HepG2 (cell line): ENCODE data around the gene NBR1. TPM values are rescaled to one million over a fixed set of nuclear protein-coding genes. Genes with fewer than 3 reads are reported as not detected.

ENCODE experiments used
- MED1 ChIP-seq: sonication (generic); formaldehyde crosslinking; IDR thresholded peaks from 2 replicates; pipeline ENCODE4 v1.4.0; 2020; ENCODE audit warnings: missing genetic modification reagents
- PTBP1 ChIP-seq: fragments of 200-400 bp; formaldehyde crosslinking; IDR thresholded peaks from 2 replicates; pipeline ENCODE4 v1.6.1; 2018; ENCODE audit warnings: low read length, low read depth; ENCODE audit not compliant: poor library complexity, severe bottlenecking
- SALL2 ChIP-seq: sonication (generic); formaldehyde crosslinking; IDR thresholded peaks from 2 replicates; pipeline ENCODE4 v1.8.1; 2023; ENCODE audit warnings: mild to moderate bottlenecking, missing genetic modification reagents, inconsistent platforms
- SATB2 ChIP-seq: sonication (generic); formaldehyde crosslinking; IDR thresholded peaks from 2 replicates; pipeline ENCODE4 v1.5.0; 2020; ENCODE audit warnings: missing genetic modification reagents
- ZNF12 ChIP-seq: sonication (generic); formaldehyde crosslinking; IDR thresholded peaks from 2 replicates; pipeline ENCODE4 v1.5.0; 2020; ENCODE audit warnings: missing genetic modification reagents
- ZNF34 ChIP-seq: sonication (generic); formaldehyde crosslinking; IDR thresholded peaks from 2 replicates; pipeline ENCODE4 v1.4.0; 2020; ENCODE audit warnings: mild to moderate bottlenecking, missing genetic modification reagents, borderline replicate concordance
- ZNF446 ChIP-seq: sonication (generic); formaldehyde crosslinking; IDR thresholded peaks from 2 replicates; pipeline ENCODE4 v1.5.0; 2020; ENCODE audit warnings: mild to moderate bottlenecking, missing genetic modification reagents
- ZNF557 ChIP-seq: sonication (generic); formaldehyde crosslinking; IDR thresholded peaks from 2 replicates; pipeline ENCODE4 v1.4.0; 2020; ENCODE audit warnings: missing genetic modification reagents
- ZNF788 ChIP-seq: sonication (generic); formaldehyde crosslinking; IDR thresholded peaks from 2 replicates; pipeline ENCODE4 v1.5.0; 2020; ENCODE audit warnings: mild to moderate bottlenecking, missing genetic modification reagents, borderline replicate concordance
- ZSCAN29 ChIP-seq: sonication (generic); formaldehyde crosslinking; conservative IDR thresholded peaks from 2 replicates; pipeline ENCODE4 v1.4.0; 2020; ENCODE audit warnings: mild to moderate bottlenecking, missing genetic modification reagents
- polyA plus RNA-seq, 8 experiments: library from polyadenylated mRNA; depleted of rRNA in 3 of 8; stranded (reverse) in 7 of 8; unstranded in 1 of 8; fragments of >200 nt; fragmentation: Illumina TruSeq in 4 of 8; extraction: Trizol in 4 of 8; gene quantifications; 2 replicates each; pipeline versions ENCODE4 v1.2.1 to v1.2.3, GENCODE V29; 2011 to 2016; ENCODE audit warnings: low read depth in 4 of 8, missing spikeins in 1 of 8, mixed read lengths in 1 of 8; ENCODE audit not compliant: insufficient read depth in 1 of 8
- total RNA-seq, 5 experiments: library from RNA; depleted of rRNA; stranded (reverse); fragments of >200 nt; fragmentation: Illumina TruSeq; extraction: Trizol; gene quantifications; 2 replicates each; pipeline ENCODE4 v1.2.3, GENCODE V29; 2016; ENCODE audit warnings: low read depth in 1 of 5
- TF ChIP-seq, protein P1 (sequence below): sonication (generic); formaldehyde crosslinking; IDR thresholded peaks from 2 replicates; pipeline ENCODE4 v1.4.0; 2020; ENCODE audit warnings: low read depth, mild to moderate bottlenecking, missing genetic modification reagents
- TF ChIP-seq, protein P2 (sequence below): sonication (generic); formaldehyde crosslinking; IDR thresholded peaks from 2 replicates; pipeline ENCODE4 v1.8.0; 2022; ENCODE audit warnings: missing genetic modification reagents, low read depth, mild to moderate bottlenecking, borderline replicate concordance
- TF ChIP-seq, protein P3 (sequence below): sonication (generic); formaldehyde crosslinking; conservative IDR thresholded peaks from 2 replicates; pipeline ENCODE4 v1.8.1; 2023; ENCODE audit warnings: missing genetic modification reagents
- TF ChIP-seq, protein P4 (sequence below), 2 experiments: sonication (generic) in 1 of 2; formaldehyde crosslinking in 1 of 2; IDR thresholded peaks; 2 replicates each; pipeline versions ENCODE4 v1.4.0 to v1.6.1; 2016 to 2020; ENCODE audit warnings: borderline replicate concordance in 1 of 2, low read depth in 1 of 2, mild to moderate bottlenecking in 1 of 2, missing genetic modification reagents in 1 of 2
- TF ChIP-seq, protein P5 (sequence below): sonication (generic); formaldehyde crosslinking; IDR thresholded peaks from 2 replicates; pipeline ENCODE4 v1.4.0; 2020; ENCODE audit warnings: mild to moderate bottlenecking, missing genetic modification reagents
- TF ChIP-seq, protein P6 (sequence below): sonication (generic); formaldehyde crosslinking; IDR thresholded peaks from 2 replicates; pipeline ENCODE4 v1.9.0; 2021; ENCODE audit warnings: missing genetic modification reagents, borderline replicate concordance
- TF ChIP-seq, protein P7 (sequence below): sonication (generic); formaldehyde crosslinking; IDR thresholded peaks from 2 replicates; pipeline ENCODE4 v1.5.0; 2020; ENCODE audit warnings: missing genetic modification reagents, mild to moderate bottlenecking, borderline replicate concordance

NBR1 gene
- total and polyA plus RNA-seq, 2 of the 13 experiments (the other 11 are each of a cell fraction or from before 2014, with no cell fraction given) = 51.7 to 121 TPM

DNA sequence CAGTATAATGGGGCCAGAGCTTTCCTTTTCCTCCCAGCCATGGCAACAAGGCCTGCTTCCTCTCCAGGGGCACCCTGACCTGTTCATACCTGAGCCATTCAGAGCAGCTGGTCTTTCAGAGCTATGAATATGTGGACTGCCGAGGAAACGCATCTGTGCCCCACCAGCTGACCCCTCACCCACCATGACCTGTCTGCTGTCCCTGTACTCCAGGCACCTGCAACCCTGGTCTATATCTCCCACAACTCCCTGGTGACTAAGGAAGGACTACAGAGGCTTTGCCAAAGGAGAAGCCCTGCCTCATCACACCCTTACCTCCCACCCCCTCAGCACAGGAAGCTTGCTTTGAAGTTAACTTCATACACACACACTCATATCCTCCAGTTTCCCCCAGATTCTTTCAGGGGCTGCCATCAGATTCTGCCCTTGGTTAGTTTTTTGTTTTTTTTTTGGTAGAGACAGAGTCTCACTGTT, 46.6 kb downstream of the NBR1 start (continued):
- TF ChIP-seq, protein P1, sequence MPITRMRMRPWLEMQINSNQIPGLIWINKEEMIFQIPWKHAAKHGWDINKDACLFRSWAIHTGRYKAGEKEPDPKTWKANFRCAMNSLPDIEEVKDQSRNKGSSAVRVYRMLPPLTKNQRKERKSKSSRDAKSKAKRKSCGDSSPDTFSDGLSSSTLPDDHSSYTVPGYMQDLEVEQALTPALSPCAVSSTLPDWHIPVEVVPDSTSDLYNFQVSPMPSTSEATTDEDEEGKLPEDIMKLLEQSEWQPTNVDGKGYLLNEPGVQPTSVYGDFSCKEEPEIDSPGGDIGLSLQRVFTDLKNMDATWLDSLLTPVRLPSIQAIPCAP = no peak
- TF ChIP-seq SATB2 (CRISPR knock-in tag) (no peak), ZSCAN29 (0 out of 2 replicates have a peak, but pooled peaks have one; percentile 7), ZNF34 (CRISPR knock-in tag) (no peak), ZNF446 (no peak), ZNF12 (CRISPR knock-in tag) (no peak), ZNF557 (CRISPR knock-in tag) (0 out of 2 replicates have a peak, but pooled peaks have one; percentile 3), ZNF788 (peak; percentile 11; the same call in 1 of the 2 replicates), MED1 (no peak), PTBP1 (no peak), SALL2 (CRISPR knock-in tag) (no peak)
- TF ChIP-seq, protein P2, sequence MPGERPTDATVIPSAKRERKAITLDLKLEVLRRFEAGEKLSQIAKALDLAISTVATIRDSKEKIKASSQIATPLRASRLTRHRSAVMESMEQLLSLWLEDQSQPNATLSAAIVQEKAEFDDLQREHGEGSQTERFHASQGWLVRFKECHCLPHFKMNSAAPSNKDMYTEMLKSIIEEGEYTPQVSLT (CRISPR knock-in tag) = no peak; the same call in 1 of the 2 replicates
- TF ChIP-seq, protein P3, sequence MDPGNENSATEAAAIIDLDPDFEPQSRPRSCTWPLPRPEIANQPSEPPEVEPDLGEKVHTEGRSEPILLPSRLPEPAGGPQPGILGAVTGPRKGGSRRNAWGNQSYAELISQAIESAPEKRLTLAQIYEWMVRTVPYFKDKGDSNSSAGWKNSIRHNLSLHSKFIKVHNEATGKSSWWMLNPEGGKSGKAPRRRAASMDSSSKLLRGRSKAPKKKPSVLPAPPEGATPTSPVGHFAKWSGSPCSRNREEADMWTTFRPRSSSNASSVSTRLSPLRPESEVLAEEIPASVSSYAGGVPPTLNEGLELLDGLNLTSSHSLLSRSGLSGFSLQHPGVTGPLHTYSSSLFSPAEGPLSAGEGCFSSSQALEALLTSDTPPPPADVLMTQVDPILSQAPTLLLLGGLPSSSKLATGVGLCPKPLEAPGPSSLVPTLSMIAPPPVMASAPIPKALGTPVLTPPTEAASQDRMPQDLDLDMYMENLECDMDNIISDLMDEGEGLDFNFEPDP (CRISPR knock-in tag) = 0 out of 2 replicates have a peak, but pooled peaks have one; percentile 8
- TF ChIP-seq, protein P4, sequence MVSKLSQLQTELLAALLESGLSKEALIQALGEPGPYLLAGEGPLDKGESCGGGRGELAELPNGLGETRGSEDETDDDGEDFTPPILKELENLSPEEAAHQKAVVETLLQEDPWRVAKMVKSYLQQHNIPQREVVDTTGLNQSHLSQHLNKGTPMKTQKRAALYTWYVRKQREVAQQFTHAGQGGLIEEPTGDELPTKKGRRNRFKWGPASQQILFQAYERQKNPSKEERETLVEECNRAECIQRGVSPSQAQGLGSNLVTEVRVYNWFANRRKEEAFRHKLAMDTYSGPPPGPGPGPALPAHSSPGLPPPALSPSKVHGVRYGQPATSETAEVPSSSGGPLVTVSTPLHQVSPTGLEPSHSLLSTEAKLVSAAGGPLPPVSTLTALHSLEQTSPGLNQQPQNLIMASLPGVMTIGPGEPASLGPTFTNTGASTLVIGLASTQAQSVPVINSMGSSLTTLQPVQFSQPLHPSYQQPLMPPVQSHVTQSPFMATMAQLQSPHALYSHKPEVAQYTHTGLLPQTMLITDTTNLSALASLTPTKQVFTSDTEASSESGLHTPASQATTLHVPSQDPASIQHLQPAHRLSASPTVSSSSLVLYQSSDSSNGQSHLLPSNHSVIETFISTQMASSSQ (IDR thresholded peaks at IDR 0.05; ENCODE audit: low read depth) = no peak
- TF ChIP-seq, protein P4 (CRISPR knock-in tag; IDR thresholded peaks at IDR 0.05; ENCODE audit: borderline replicate concordance) = no peak
- TF ChIP-seq, protein P5, sequence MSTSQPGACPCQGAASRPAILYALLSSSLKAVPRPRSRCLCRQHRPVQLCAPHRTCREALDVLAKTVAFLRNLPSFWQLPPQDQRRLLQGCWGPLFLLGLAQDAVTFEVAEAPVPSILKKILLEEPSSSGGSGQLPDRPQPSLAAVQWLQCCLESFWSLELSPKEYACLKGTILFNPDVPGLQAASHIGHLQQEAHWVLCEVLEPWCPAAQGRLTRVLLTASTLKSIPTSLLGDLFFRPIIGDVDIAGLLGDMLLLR (CRISPR knock-in tag) = no peak
- TF ChIP-seq, protein P6, sequence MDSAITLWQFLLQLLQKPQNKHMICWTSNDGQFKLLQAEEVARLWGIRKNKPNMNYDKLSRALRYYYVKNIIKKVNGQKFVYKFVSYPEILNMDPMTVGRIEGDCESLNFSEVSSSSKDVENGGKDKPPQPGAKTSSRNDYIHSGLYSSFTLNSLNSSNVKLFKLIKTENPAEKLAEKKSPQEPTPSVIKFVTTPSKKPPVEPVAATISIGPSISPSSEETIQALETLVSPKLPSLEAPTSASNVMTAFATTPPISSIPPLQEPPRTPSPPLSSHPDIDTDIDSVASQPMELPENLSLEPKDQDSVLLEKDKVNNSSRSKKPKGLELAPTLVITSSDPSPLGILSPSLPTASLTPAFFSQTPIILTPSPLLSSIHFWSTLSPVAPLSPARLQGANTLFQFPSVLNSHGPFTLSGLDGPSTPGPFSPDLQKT = no peak
- TF ChIP-seq, protein P7, sequence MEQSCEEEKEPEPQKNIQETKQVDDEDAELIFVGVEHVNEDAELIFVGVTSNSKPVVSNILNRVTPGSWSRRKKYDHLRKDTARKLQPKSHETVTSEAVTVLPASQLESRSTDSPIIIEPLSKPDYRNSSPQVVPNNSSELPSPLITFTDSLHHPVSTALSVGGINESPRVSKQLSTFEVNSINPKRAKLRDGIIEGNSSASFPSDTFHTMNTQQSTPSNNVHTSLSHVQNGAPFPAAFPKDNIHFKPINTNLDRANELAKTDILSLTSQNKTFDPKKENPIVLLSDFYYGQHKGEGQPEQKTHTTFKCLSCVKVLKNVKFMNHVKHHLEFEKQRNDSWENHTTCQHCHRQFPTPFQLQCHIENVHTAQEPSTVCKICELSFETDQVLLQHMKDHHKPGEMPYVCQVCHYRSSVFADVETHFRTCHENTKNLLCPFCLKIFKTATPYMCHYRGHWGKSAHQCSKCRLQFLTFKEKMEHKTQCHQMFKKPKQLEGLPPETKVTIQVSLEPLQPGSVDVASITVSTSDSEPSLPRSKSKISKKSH (CRISPR knock-in tag) = peak; percentile 61; the same call in 1 of the 2 replicates
